ENCODE results near the gene ZFHX2. TPM values are rescaled to one million over a fixed set of nuclear protein-coding genes. Genes with fewer than 3 reads are reported as not detected.
A peak's percentile ranks its signal among the peaks of the same experiment; 100 is the strongest.

Gene ZFHX2
- total RNA-seq, 1 donor from 2014 or later: 0.60 TPM

- no peak for ATAC-seq
- DNase-seq (ENCODE audit: missing footprints): no peak
- intact Hi-C loops (cut with DNase I): no loop called here
Observed at GRCh38 chr14:23532658-23533057, 18.9 kb downstream of the ZFHX2 start.

GRCh38 chr14:23531391-23531790, 20.2 kb downstream of the ZFHX2 start:
- intact Hi-C loops (cut with DNase I): no loop called here
- DNase-seq (ENCODE audit: missing footprints) (no peak), ATAC-seq (no peak)

GRCh38 chr14:23530375-23531055, 21.1 kb downstream of the ZFHX2 start:
- ATAC-seq (no peak), DNase-seq (ENCODE audit: missing footprints) (no peak)
- intact Hi-C loops (cut with DNase I): no loop called here

DNA sequence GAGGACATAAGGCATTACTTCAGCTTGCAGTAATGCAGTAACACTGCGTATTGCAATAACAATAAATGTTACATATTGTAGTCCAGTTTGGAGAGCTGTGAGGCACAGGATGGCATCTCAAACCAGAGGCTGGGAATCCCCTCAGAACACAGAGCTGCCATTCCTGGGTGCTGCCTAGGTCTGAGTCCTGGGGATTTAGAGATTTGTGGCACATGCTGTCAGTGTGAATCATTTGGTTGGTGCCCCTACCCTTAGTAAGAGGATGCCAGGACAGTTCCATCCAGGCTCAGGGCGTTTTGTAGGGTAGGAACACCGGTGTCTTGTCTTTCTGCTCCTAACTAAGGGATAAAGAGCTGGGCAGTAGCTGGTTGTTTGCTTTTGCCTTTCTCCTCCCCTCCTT, 22.5 kb downstream of the ZFHX2 start:
- no peak for ATAC-seq
- DNase-seq (ENCODE audit: missing footprints): no peak
- intact Hi-C loops (cut with DNase I): no loop called here

GRCh38 chr14:23528555-23528954, 23.0 kb downstream of the ZFHX2 start:
- ATAC-seq (no peak), DNase-seq (ENCODE audit: missing footprints) (no peak)
- intact Hi-C loops (cut with DNase I): no loop called here

DNA sequence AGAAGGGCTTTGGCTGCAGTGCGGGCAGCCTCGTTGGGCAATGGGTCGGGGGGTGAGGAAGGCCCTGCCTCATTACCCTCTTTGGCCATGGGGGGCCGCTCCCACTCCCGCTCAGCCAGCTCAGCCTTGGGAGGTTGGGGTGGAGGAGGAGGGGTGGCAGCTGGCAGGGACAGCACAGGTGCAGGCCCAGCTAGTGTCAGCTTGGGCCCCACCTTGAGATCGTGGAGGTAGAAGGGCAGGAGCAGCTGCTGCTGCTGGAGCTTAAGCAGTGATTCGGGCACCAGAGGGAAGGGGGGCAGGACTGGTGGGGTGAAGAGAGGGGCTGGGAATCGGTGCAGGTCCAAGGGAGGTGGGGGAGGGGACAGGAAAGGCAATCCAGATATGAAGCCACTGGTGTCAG, 26.0 kb downstream of the ZFHX2 start:
- intact Hi-C loops (cut with DNase I): no loop called here
- no peak for DNase-seq (ENCODE audit: missing footprints)
- ATAC-seq: no peak

GRCh38 chr14:23524954-23525353, 26.6 kb downstream of the ZFHX2 start:
- no peak for DNase-seq (ENCODE audit: missing footprints)
- intact Hi-C loops (cut with DNase I): no loop called here
- no peak for ATAC-seq

- DNase-seq (ENCODE audit: missing footprints): no peak
- intact Hi-C loops (cut with DNase I): no loop called here
- ATAC-seq: no peak
Observed at GRCh38 chr14:23523229-23524016, 28.1 kb downstream of the ZFHX2 start.

- intact Hi-C loops (cut with DNase I): no loop called here
- DNase-seq (ENCODE audit: missing footprints): no peak
- no peak for ATAC-seq
Observed at GRCh38 chr14:23522643-23523198, 28.8 kb downstream of the ZFHX2 start.

DNA sequence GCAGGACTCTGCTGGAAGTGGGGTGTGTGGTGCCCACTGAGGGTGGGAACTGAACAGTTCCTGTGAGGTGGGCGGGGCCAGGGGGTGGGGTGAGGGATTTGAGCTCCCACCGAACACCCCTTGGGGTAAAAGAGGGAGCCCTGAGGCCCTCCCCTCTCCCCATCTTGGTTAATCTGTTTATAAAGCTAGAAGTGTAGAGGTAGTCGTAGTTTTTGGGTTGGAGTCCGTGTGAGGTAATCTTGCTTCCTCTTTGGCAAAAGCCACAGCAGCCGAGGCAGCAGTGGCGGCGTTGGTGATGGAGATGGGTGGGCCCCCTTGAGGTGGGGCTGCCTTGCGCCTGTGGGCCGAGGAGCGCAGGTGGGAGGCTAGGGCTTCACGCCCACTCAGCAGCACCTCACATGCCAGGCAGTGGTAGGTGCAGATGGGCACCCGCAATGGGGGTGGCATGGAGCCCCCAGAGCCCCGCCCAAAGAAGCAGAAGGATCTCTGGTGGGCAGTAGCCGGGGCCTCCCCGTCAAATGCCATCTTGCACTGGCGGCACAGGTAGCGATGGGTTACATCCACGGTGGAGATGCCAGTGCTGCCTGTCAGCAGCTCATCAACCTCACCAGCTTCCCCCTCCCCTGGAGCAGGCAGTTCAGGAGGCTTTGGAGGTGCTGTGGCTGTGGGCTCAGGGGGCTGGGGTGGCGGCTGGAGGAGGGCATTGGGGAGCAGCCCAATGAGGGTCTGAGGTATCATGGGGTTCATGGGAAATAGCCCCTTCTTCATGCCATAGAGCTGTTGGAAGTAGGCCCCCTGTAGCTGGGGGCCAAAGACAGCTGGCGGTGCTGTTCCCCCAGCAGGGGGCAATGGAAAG, 29.6 kb downstream of the ZFHX2 start:
- ATAC-seq (no peak), DNase-seq (ENCODE audit: missing footprints) (no peak)
- intact Hi-C loops (cut with DNase I): no loop called here

- DNase-seq (ENCODE audit: missing footprints) (no peak), ATAC-seq (no peak)
- intact Hi-C loops (cut with DNase I): no loop called here
Observed at GRCh38 chr14:23520899-23521533, 30.5 kb downstream of the ZFHX2 start.

DNA sequence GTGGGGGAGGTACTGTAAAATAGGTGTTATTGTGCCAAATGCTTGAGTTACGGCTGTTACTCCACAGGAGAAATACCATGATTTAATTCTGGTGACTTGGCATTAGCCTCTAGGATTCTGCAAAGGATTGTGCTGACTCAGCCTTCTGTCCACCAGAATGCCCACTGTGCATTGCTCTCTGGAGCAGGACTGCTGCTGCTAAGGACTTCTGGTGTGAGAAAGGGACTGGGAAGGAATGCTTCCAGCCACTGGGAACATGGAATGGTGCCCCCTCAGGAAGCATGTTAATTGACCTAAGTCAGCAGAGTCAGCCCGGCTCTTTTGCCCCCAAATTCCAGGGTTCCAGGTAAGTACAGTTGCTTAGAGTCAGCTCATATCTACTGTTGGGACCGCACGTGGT, 32.9 kb downstream of the ZFHX2 start:
- DNase-seq (ENCODE audit: missing footprints) (no peak), ATAC-seq (no peak)
- intact Hi-C loops (cut with DNase I): no loop called here

- DNase-seq (ENCODE audit: missing footprints) (no peak), ATAC-seq (no peak)
- intact Hi-C loops (cut with DNase I): no loop called here
Observed at GRCh38 chr14:23517650-23518326, 33.8 kb downstream of the ZFHX2 start.

- no peak for DNase-seq (ENCODE audit: missing footprints)
- intact Hi-C loops (cut with DNase I): no loop called here
- peak; percentile 27 for ATAC-seq
Observed at GRCh38 chr14:23514644-23514957, 37.0 kb downstream of the ZFHX2 start.

GRCh38 chr14:23513818-23514643, 37.5 kb downstream of the ZFHX2 start:
- DNase-seq (ENCODE audit: missing footprints): no peak
- no peak for ATAC-seq
- intact Hi-C loops (cut with DNase I): no loop called here

DNA sequence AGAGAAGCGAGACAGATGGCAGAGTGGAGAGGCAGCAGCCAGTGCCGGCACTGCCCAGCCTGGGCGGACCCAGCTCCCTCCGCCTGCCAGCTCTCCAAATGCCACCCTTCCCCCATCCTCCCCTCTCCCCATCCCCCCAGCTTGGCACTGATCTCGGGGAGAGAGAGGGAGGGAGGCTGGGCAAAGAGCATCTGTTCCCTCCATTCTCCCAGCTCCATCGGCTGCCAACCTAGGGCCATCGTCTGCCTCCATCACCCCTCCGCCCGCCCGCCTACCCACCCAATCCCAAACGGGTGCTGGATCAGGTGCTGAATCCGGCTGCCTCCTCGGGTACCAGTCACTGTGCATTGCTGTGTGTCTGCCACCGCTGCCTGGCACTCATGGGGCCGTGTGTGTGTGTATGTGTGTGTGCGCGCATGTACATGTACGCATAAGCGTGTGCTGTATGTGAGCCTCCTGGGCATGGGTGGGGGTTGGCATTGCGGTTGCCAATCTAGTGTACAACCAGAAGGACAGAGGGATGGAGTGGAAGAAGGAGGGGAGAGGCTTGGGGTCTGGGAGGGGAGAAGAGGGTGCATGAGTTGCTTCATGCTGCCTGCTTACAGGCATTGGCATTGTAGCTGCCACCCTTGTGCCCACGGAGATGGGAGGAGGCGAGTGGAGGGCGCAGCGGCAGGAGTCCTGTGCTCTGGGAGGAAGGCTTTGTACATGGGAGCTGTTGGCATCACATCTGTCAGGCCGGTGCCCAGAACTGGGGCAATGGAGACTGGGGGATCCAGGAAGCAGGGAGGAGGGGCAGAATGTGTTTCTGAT, 38.4 kb downstream of the ZFHX2 start:
- ATAC-seq: no peak
- intact Hi-C loops (cut with DNase I): no loop called here
- no peak for DNase-seq (ENCODE audit: missing footprints)

GRCh38 chr14:23512156-23512555, 39.4 kb downstream of the ZFHX2 start:
- DNase-seq (ENCODE audit: missing footprints): no peak
- intact Hi-C loops (cut with DNase I): no loop called here
- no peak for ATAC-seq

All from Right ventricle myocardium inferior (tissue), 1 donor.